Neural cell (in vitro differentiated cells): ENCODE results near the gene B3GALT5. TPM values are rescaled to one million over a fixed set of nuclear protein-coding genes. Genes with fewer than 3 reads are reported as not detected.

Experiments
- H2AFZ ChIP-seq: fragments of 200-600, 300-800 bp; sonication (generic), shearing (Covaris generic); 2 replicates; pipeline ENCODE4 v1.6.0; 2014; ENCODE audit warnings: low read depth, mild to moderate bottlenecking, antibody characterized with exemption, low read length, moderate library complexity
- H3F3A ChIP-seq: fragments of 200-600 bp; shearing (Covaris generic); 2 replicates; pipeline ENCODE4 v1.6.1; 2016; ENCODE audit warnings: mild to moderate bottlenecking, moderate library complexity, mixed read lengths, antibody characterized with exemption, low read length; ENCODE audit not compliant: insufficient read depth, poor library complexity, severe bottlenecking
- H3K27ac ChIP-seq: fragments of 200-600, 300-800 bp; sonication (generic), shearing (Covaris generic); 2 replicates; pipeline ENCODE4 v1.5.1; 2014; ENCODE audit warnings: mild to moderate bottlenecking, low read length, moderate library complexity
- H3K27me3 ChIP-seq: fragments of 300-800, 200-600 bp; sonication (generic), shearing (Covaris generic); 2 replicates; pipeline ENCODE4 v1.6.0; 2014; ENCODE audit warnings: mild to moderate bottlenecking, low read depth, low read length, moderate library complexity; ENCODE audit not compliant: insufficient read depth
- H3K36me3 ChIP-seq: fragments of 300-800, 200-600 bp; sonication (generic), shearing (Covaris generic); 2 replicates; pipeline ENCODE4 v1.5.1; 2014; ENCODE audit warnings: mild to moderate bottlenecking, antibody characterized with exemption, low read length, moderate library complexity; ENCODE audit not compliant: insufficient read depth
- H3K4me2 ChIP-seq: fragments of 300-800, 200-600 bp; sonication (generic), shearing (Covaris generic); 2 replicates; pipeline ENCODE4 v1.6.0; 2014; ENCODE audit warnings: mild to moderate bottlenecking, low read length
- H3K4me3 ChIP-seq: fragments of 300-800, 200-600 bp; sonication (generic), shearing (Covaris generic); 2 replicates; pipeline ENCODE4 v1.5.1; 2014; ENCODE audit warnings: mild to moderate bottlenecking, low read length, moderate library complexity
- H3K79me2 ChIP-seq: fragments of 200-600 bp; shearing (Covaris generic); replicated peaks from 2 replicates; pipeline ENCODE4 v1.6.0; 2014; ENCODE audit warnings: mild to moderate bottlenecking, low read length, moderate library complexity; ENCODE audit not compliant: insufficient read depth
- H3K9ac ChIP-seq: fragments of 300-800, 200-600 bp; sonication (generic), shearing (Covaris generic); 2 replicates; pipeline ENCODE4 v1.6.1; 2016; ENCODE audit warnings: mild to moderate bottlenecking, low read length, mixed read lengths
- H3K9me2 ChIP-seq: fragments of 200-600 bp; shearing (Covaris generic); 2 replicates; pipeline ENCODE4 v1.6.1; 2016; ENCODE audit warnings: mild to moderate bottlenecking, low read length, mixed read lengths; ENCODE audit not compliant: insufficient read depth
- H3K9me3 ChIP-seq: fragments of 200-600, 300-800 bp; sonication (generic), shearing (Covaris generic); 2 replicates; pipeline ENCODE4 v1.6.1; 2016; ENCODE audit warnings: mild to moderate bottlenecking, mixed run types, low read length, moderate library complexity, mixed read lengths
- H4K20me1 ChIP-seq: fragments of 200-600 bp; shearing (Covaris generic); 2 replicates; pipeline ENCODE4 v1.6.1; 2016; ENCODE audit warnings: mild to moderate bottlenecking, mixed run types; ENCODE audit not compliant: insufficient read depth
- CTCF ChIP-seq: fragments of 450-650 bp; IDR thresholded peaks from 2 replicates; pipeline ENCODE4 v1.5.1; 2014; ENCODE audit warnings: antibody characterized with exemption, mild to moderate bottlenecking, moderate library complexity; ENCODE audit not compliant: poor library complexity, severe bottlenecking
- EP300 ChIP-seq: fragments of 450-650 bp; conservative IDR thresholded peaks from 2 replicates; pipeline ENCODE4 v1.6.1; 2014; ENCODE audit warnings: antibody characterized with exemption, mild to moderate bottlenecking, moderate library complexity; ENCODE audit not compliant: poor library complexity, severe bottlenecking
- EZH2 ChIP-seq: fragments of 200-600, 300-800 bp; shearing (Covaris generic), sonication (generic); IDR thresholded peaks from 2 replicates; pipeline ENCODE4 v1.6.1; 2014; ENCODE audit warnings: antibody characterized with exemption, low read length, borderline replicate concordance, mild to moderate bottlenecking; ENCODE audit not compliant: insufficient read depth, poor library complexity, severe bottlenecking
- MXI1 ChIP-seq: fragments of 450-650 bp; conservative IDR thresholded peaks from 2 replicates; pipeline ENCODE4 v1.6.1; 2014; ENCODE audit warnings: antibody characterized with exemption, mild to moderate bottlenecking; ENCODE audit not compliant: poor library complexity, severe bottlenecking
- POLR2AphosphoS5 ChIP-seq: IDR thresholded peaks from 2 replicates; pipeline ENCODE4 v1.6.1; 2012
- RAD21 ChIP-seq: fragments of 450-650 bp; conservative IDR thresholded peaks from 2 replicates; pipeline ENCODE4 v1.6.1; 2014; ENCODE audit warnings: antibody characterized with exemption, mild to moderate bottlenecking, moderate library complexity
- REST ChIP-seq: IDR thresholded peaks from 2 replicates; pipeline ENCODE4 v1.6.1; 2012; ENCODE audit warnings: borderline replicate concordance
- SMC3 ChIP-seq: fragments of 450-650 bp; conservative IDR thresholded peaks from 2 replicates; pipeline ENCODE4 v1.6.1; 2014; ENCODE audit warnings: antibody characterized with exemption, mild to moderate bottlenecking, moderate library complexity; ENCODE audit not compliant: poor library complexity
- TAF1 ChIP-seq: IDR thresholded peaks from 2 replicates; pipeline ENCODE4 v1.6.1; 2012; ENCODE audit warnings: low read depth
- polyA plus RNA-seq: library from polyadenylated mRNA; depleted of rRNA; stranded (reverse); fragments of >200 nt; gene quantifications from 2 replicates; pipeline ENCODE4 v1.2.3, GENCODE V29; 2014

The B3GALT5 gene
- polyA plus RNA-seq, 1 donor from 2014 or later = 0.50 TPM

GRCh38 chr21:39715804-39716397 lies 103.2 kb downstream of the B3GALT5 start:
- no peak overlapping the region for H3K4me3 ChIP-seq

GRCh38 chr21:39720126-39720778 lies 107.5 kb downstream of the B3GALT5 start:
- no peak overlapping the region for H3K27ac ChIP-seq
- H3K9me3 ChIP-seq = no peaks in the 10 kb centered on the region
- no peak overlapping the region for H2AFZ ChIP-seq
- no peaks in the 10 kb centered on the region for H4K20me1 ChIP-seq
- no peak overlapping the region for H3K4me2 ChIP-seq
- H3K9ac ChIP-seq = no peak overlapping the region
- no peak for TF ChIP-seq EP300
- no peak for TF ChIP-seq REST
- TF ChIP-seq SMC3 = no peak
- no peak for TF ChIP-seq RAD21
- no peaks in the 10 kb centered on the region for H3K36me3 ChIP-seq
- no peak overlapping the region for H3K4me3 ChIP-seq
- H3F3A ChIP-seq = no peaks in the 10 kb centered on the region
- no peaks in the 10 kb centered on the region for H3K27me3 ChIP-seq
- H3K9me2 ChIP-seq = no peaks in the 10 kb centered on the region
- no peaks in the 10 kb centered on the region for H3K79me2 ChIP-seq

More at GRCh38 chr21:39715804-39716397, 103.2 kb downstream of the B3GALT5 start:
- Histone ChIP-seq H3K9me2 (no peaks in the 10 kb centered on the region), H4K20me1 (no peaks in the 10 kb centered on the region), H3K9me3 (no peaks in the 10 kb centered on the region), H3K27me3 (no peaks in the 10 kb centered on the region), H3K27ac (no peak overlapping the region), H3K79me2 (no peaks in the 10 kb centered on the region), H3K4me2 (no peak overlapping the region), H3F3A (no peaks in the 10 kb centered on the region), H2AFZ (no peak overlapping the region), H3K36me3 (no peaks in the 10 kb centered on the region), H3K9ac (no peak overlapping the region)
- TF ChIP-seq MXI1 (no peak), SMC3 (peak; percentile 79), CTCF (peak; percentile 69), RAD21 (peak; percentile 70), TAF1 (no peak)

- Histone ChIP-seq H3K27ac (no peak overlapping the region), H3K4me3 (no peak overlapping the region), H3K9me2 (no peaks in the 10 kb centered on the region), H3K4me2 (no peak overlapping the region), H2AFZ (no peak overlapping the region), H3F3A (no peaks in the 10 kb centered on the region), H3K79me2 (no peaks in the 10 kb centered on the region), H3K36me3 (no peaks in the 10 kb centered on the region), H3K9me3 (no peaks in the 10 kb centered on the region), H3K27me3 (no peaks in the 10 kb centered on the region), H3K9ac (no peak overlapping the region), H4K20me1 (no peaks in the 10 kb centered on the region)
- TF ChIP-seq EZH2 = no peak
- TF ChIP-seq REST = no peak
- no peak for TF ChIP-seq SMC3
- TF ChIP-seq CTCF = no peak
- TF ChIP-seq TAF1 = no peak
- TF ChIP-seq POLR2AphosphoS5 = no peak
- TF ChIP-seq EP300 = no peak
- TF ChIP-seq RAD21 = no peak
- no peak for TF ChIP-seq MXI1
Measured at GRCh38 chr21:39721885-39722284, 109.1 kb downstream of the B3GALT5 start.
